GM23338 (cell line): ENCODE data around the gene FAM78B. TPM values are rescaled to one million over a fixed set of nuclear protein-coding genes. Genes with fewer than 3 reads are reported as not detected.

Experiments
- ATAC-seq: fragments of 200-7000 bp; cut with Tn5 transposase; 3 replicates; pipeline ENCODE4 v1.9.1; 2020
- DNase-seq: peaks from one replicate; pipeline ENCODE4 v3.0.0-alpha.2; 2015; ENCODE audit warnings: low spot score
- H2AFZ ChIP-seq: fragments of 200-600 bp; sonication (generic); 2 replicates; pipeline ENCODE4 v1.8.0; 2016; ENCODE audit warnings: antibody characterized with exemption, mild to moderate bottlenecking, moderate library complexity
- H3F3A ChIP-seq: fragments of 200-600 bp; sonication (generic); replicated peaks from 2 replicates; pipeline ENCODE4 v1.8.0; 2017; ENCODE audit warnings: antibody characterized with exemption, mixed run types, low read depth
- H3K27ac ChIP-seq: fragments of 200-600 bp; sonication (generic); 2 replicates; pipeline ENCODE4 v1.6.1; 2016; ENCODE audit warnings: low read depth
- H3K27me3 ChIP-seq: fragments of 200-600 bp; sonication (generic); 2 replicates; pipeline ENCODE4 v1.8.0; 2016; ENCODE audit warnings: mild to moderate bottlenecking, mixed run types, moderate library complexity; ENCODE audit not compliant: insufficient read depth
- H3K36me3 ChIP-seq: fragments of 200-600 bp; sonication (generic); 2 replicates; pipeline ENCODE4 v1.8.0; 2016; ENCODE audit warnings: mild to moderate bottlenecking; ENCODE audit not compliant: insufficient read depth
- H3K4me1 ChIP-seq: fragments of 200-600 bp; sonication (generic); 2 replicates; pipeline ENCODE4 v1.8.0; 2016; ENCODE audit warnings: mild to moderate bottlenecking, moderate library complexity; ENCODE audit not compliant: insufficient read depth
- H3K4me2 ChIP-seq: fragments of 200-600 bp; sonication (generic); 2 replicates; pipeline ENCODE4 v1.7.1; 2017; ENCODE audit warnings: mixed run types
- H3K4me3 ChIP-seq: fragments of 200-600 bp; sonication (generic); 2 replicates; pipeline ENCODE4 v1.6.1; 2016; ENCODE audit warnings: mixed run types
- H3K79me2 ChIP-seq: fragments of 200-600 bp; sonication (generic); replicated peaks from 2 replicates; pipeline ENCODE4 v1.8.0; 2017; ENCODE audit warnings: mild to moderate bottlenecking; ENCODE audit not compliant: insufficient read depth
- H3K9me2 ChIP-seq: fragments of 200-600 bp; sonication (generic); 2 replicates; pipeline ENCODE4 v1.8.0; 2017; ENCODE audit not compliant: insufficient read depth
- H4K20me1 ChIP-seq: fragments of 200-600 bp; sonication (generic); replicated peaks from 2 replicates; pipeline ENCODE4 v1.8.0; 2017; ENCODE audit warnings: mild to moderate bottlenecking; ENCODE audit not compliant: insufficient read depth
- H3K27ac Mint-ChIP-seq: 2 replicates; pipeline ENCODE4 v1.8.0; 2020; ENCODE audit warnings: inconsistent platforms, mild to moderate bottlenecking, moderate library complexity, mixed read lengths
- H3K27me3 Mint-ChIP-seq: 3 replicates; pipeline ENCODE4 v1.8.0; 2022; ENCODE audit warnings: low read depth, mild to moderate bottlenecking, moderate library complexity, mixed read lengths, inconsistent platforms; ENCODE audit not compliant: insufficient read depth, poor library complexity
- H3K36me3 Mint-ChIP-seq: 3 replicates; pipeline ENCODE4 v1.8.0; 2021; ENCODE audit warnings: low read depth, mild to moderate bottlenecking, inconsistent platforms, moderate library complexity, mixed read lengths
- H3K4me1 Mint-ChIP-seq: 3 replicates; pipeline ENCODE4 v1.8.0; 2020; ENCODE audit warnings: mild to moderate bottlenecking, inconsistent platforms, mixed read lengths
- H3K4me3 Mint-ChIP-seq: 3 replicates; pipeline ENCODE4 v1.8.0; 2021; ENCODE audit warnings: moderate library complexity, mild to moderate bottlenecking, inconsistent platforms, mixed read lengths
- H3K9me3 Mint-ChIP-seq: 3 replicates; pipeline ENCODE4 v1.8.0; 2020; ENCODE audit warnings: moderate library complexity, mild to moderate bottlenecking, inconsistent platforms, mixed read lengths
- CREB1 ChIP-seq: fragments of 250-450 bp; sonication (Bioruptor Pico); IDR thresholded peaks from 2 replicates; pipeline ENCODE4 v1.5.0; 2020; ENCODE audit warnings: low read depth, mild to moderate bottlenecking, moderate library complexity
- CTCF ChIP-seq, 2 experiments: fragments of 200-600 bp in 1 of 2; sonication (generic) in 1 of 2; conservative IDR thresholded peaks; 2 replicates each; pipeline versions ENCODE4 v1.5.1 to v1.6.1; 2016 to 2017; ENCODE audit warnings: antibody characterized with exemption in 2 of 2, low read depth in 2 of 2, mild to moderate bottlenecking in 2 of 2, moderate library complexity in 1 of 2
- ETS1 ChIP-seq: IDR thresholded peaks from 2 replicates; pipeline ENCODE4 v1.6.1; 2016; ENCODE audit warnings: antibody characterized with exemption
- EZH2 ChIP-seq: fragments of 200-600 bp; sonication (generic); IDR thresholded peaks from one replicate; pipeline ENCODE4 v1.8.0; 2017; ENCODE audit warnings: antibody characterized with exemption, mild to moderate bottlenecking, low read depth; ENCODE audit not compliant: unreplicated experiment
- EZH2phosphoT487 ChIP-seq: fragments of 200-600 bp; sonication (generic); IDR thresholded peaks from one replicate; pipeline ENCODE4 v1.8.1; 2018; ENCODE audit warnings: antibody characterized with exemption; ENCODE audit not compliant: unreplicated experiment
- JUNB ChIP-seq: IDR thresholded peaks from one replicate; pipeline ENCODE4 v1.6.1; 2016; ENCODE audit warnings: antibody characterized with exemption; ENCODE audit not compliant: unreplicated experiment
- NANOG ChIP-seq: IDR thresholded peaks from 2 replicates; pipeline ENCODE4 v1.6.1; 2016; ENCODE audit warnings: antibody characterized with exemption, borderline replicate concordance
- POLR2AphosphoS5 ChIP-seq: IDR thresholded peaks from 2 replicates; pipeline ENCODE4 v1.6.1; 2016; ENCODE audit warnings: antibody characterized with exemption, low read depth
- REST ChIP-seq: IDR thresholded peaks from one replicate; pipeline ENCODE4 v1.6.1; 2018; ENCODE audit warnings: antibody characterized with exemption; ENCODE audit not compliant: unreplicated experiment
- STAT1 ChIP-seq: IDR thresholded peaks from one replicate; pipeline ENCODE4 v1.6.1; 2016; ENCODE audit warnings: antibody characterized with exemption; ENCODE audit not compliant: unreplicated experiment
- ZNF114 ChIP-seq: fragments of 250-450 bp; sonication (Bioruptor Pico); IDR thresholded peaks from 2 replicates; pipeline ENCODE4 v1.5.0; 2020; ENCODE audit warnings: mild to moderate bottlenecking, moderate library complexity
- ZNF331 ChIP-seq: fragments of 250-450 bp; sonication (Bioruptor Pico); IDR thresholded peaks from 2 replicates; pipeline ENCODE4 v1.5.0; 2020; ENCODE audit warnings: low read depth, mild to moderate bottlenecking, moderate library complexity
- ZNF462 ChIP-seq: fragments of 250-450 bp; sonication (Bioruptor Pico); IDR thresholded peaks from 2 replicates; pipeline ENCODE4 v1.5.0; 2020; ENCODE audit warnings: mild to moderate bottlenecking, moderate library complexity
- polyA plus RNA-seq: library from polyadenylated mRNA; unstranded; fragments of >200 nt; fragmentation: Nextera tagmentation; extraction: Ambion mirVana; gene quantifications from 2 replicates; pipeline ENCODE4 v1.2.1, GENCODE V29; 2016
- total RNA-seq: library from RNA; depleted of rRNA; stranded (reverse); fragments of >200 nt; shearing (Covaris generic); gene quantifications from 2 replicates; pipeline ENCODE4 v1.2.3, GENCODE V29; 2014

The FAM78B gene
- total and polyA plus RNA-seq, 2 experiments from 2014 or later, result 1.6 to 4.6 TPM

GRCh38 chr1:166064951-166065350 lies 101.8 kb downstream of the FAM78B start:
- Histone ChIP-seq H3F3A (no peaks in the 10 kb centered on the region), H3K27me3 (no peaks in the 10 kb centered on the region), H3K9me2 (no peaks in the 10 kb centered on the region), H3K79me2 (no peaks in the 10 kb centered on the region), H3K27ac (no peak overlapping the region), H4K20me1 (no peaks in the 10 kb centered on the region), H3K4me2 (no peak overlapping the region), H3K4me1 (no peaks in the 10 kb centered on the region; the same call in none of the 2 replicates), H3K36me3 (no peaks in the 10 kb centered on the region), H2AFZ (no peak overlapping the region), H3K4me3 (no peak overlapping the region)
- TF ChIP-seq JUNB (no peak), ZNF462 (CRISPR knock-in tag) (no peak), ZNF114 (CRISPR knock-in tag) (no peak), CREB1 (no peak), POLR2AphosphoS5 (no peak), EZH2phosphoT487 (no peak), EZH2 (no peak), CTCF (conservative IDR thresholded peaks at IDR 0.05; ENCODE audit: low read depth in 2 of 2) (no peak), REST (no peak), NANOG (no peak), ZNF331 (CRISPR knock-in tag) (no peak), ETS1 (no peak), STAT1 (no peak)
- no peaks in the 10 kb centered on the region for H3K36me3 Mint-ChIP-seq
- ATAC-seq (no peak), DNase-seq (no peak)
- H3K9me3 Mint-ChIP-seq, result no peaks in the 10 kb centered on the region
- H3K4me1 Mint-ChIP-seq, result peaks cover 7% of the 10 kb centered on the region; the same call in 1 of the 3 replicates
- H3K4me3 Mint-ChIP-seq, result no peak overlapping the region
- H3K27me3 Mint-ChIP-seq, result no peaks in the 10 kb centered on the region
- H3K27ac Mint-ChIP-seq, result no peak overlapping the region
